ENCODE results near the gene RASGEF1B.

RASGEF1B gene

GRCh38 chr4:81471588-81472280 lies at the start of gene RASGEF1B:
TSS of gene RASGEF1B (minus strand) at chr4:81471907. CDS start at chr4:81459508, 12,399 bp downstream.
- Histone ChIP-seq H3K27ac (ENCODE audit: poor library complexity, severe bottlenecking) (no peak within 1 kb of the TSS), H3K36me3 (ENCODE audit: low read depth) (no peaks in the 10 kb centered on the region), H3K9me3 (ENCODE audit: severe bottlenecking) (no peaks in the 10 kb centered on the region), H3K27me3 (ENCODE audit: insufficient read depth, poor library complexity, severe bottlenecking) (peaks cover 31% of the 10 kb centered on the region), H3K4me1 (ENCODE audit: insufficient read depth, poor library complexity, severe bottlenecking) (no peaks in the 10 kb centered on the region), H3K4me3 (ENCODE audit: severe bottlenecking) (peak within 1 kb of the TSS; percentile 38)
- peak; percentile 64 for DNase-seq (ENCODE audit: low spot score)
- ATAC-seq (ENCODE audit: low read depth) = peak; percentile 86
- peak; percentile 10 for TF ChIP-seq CTCF (IDR thresholded peaks at IDR 0.05; ENCODE audit: poor library complexity, severe bottlenecking)

- no peaks in the 10 kb centered on the region for H3K27me3 ChIP-seq (ENCODE audit: insufficient read depth, poor library complexity, severe bottlenecking)
- H3K4me1 ChIP-seq (ENCODE audit: insufficient read depth, poor library complexity, severe bottlenecking) = no peaks in the 10 kb centered on the region
- H3K4me3 ChIP-seq (ENCODE audit: severe bottlenecking) = no peak overlapping the region
- H3K36me3 ChIP-seq (ENCODE audit: low read depth) = no peaks in the 10 kb centered on the region
- no peaks in the 10 kb centered on the region for H3K9me3 ChIP-seq (ENCODE audit: severe bottlenecking)
- DNase-seq (ENCODE audit: low spot score) (no peak), ATAC-seq (ENCODE audit: low read depth) (no peak)
- H3K27ac ChIP-seq (ENCODE audit: poor library complexity, severe bottlenecking) = no peak overlapping the region
- TF ChIP-seq CTCF (IDR thresholded peaks at IDR 0.05; ENCODE audit: poor library complexity, severe bottlenecking) = no peak
These were observed 48.1 kb upstream of the RASGEF1B start for GRCh38 chr4:81519856-81520255.

- no peaks in the 10 kb centered on the region for H3K27me3 ChIP-seq (ENCODE audit: insufficient read depth, poor library complexity, severe bottlenecking)
- H3K4me1 ChIP-seq (ENCODE audit: insufficient read depth, poor library complexity, severe bottlenecking) = no peaks in the 10 kb centered on the region
- H3K36me3 ChIP-seq (ENCODE audit: low read depth) = no peaks in the 10 kb centered on the region
- H3K9me3 ChIP-seq (ENCODE audit: severe bottlenecking) = no peaks in the 10 kb centered on the region
- DNase-seq (ENCODE audit: low spot score) (no peak), ATAC-seq (ENCODE audit: low read depth) (no peak)
- no peak overlapping the region for H3K27ac ChIP-seq (ENCODE audit: poor library complexity, severe bottlenecking)
- no peak for TF ChIP-seq CTCF (IDR thresholded peaks at IDR 0.05; ENCODE audit: poor library complexity, severe bottlenecking)
- H3K4me3 ChIP-seq (ENCODE audit: severe bottlenecking) = no peak overlapping the region
These were observed 47.7 kb upstream of the RASGEF1B start for GRCh38 chr4:81519427-81519773.

- no peak for ATAC-seq (ENCODE audit: low read depth)
- DNase-seq (ENCODE audit: low spot score) = no peak
- TF ChIP-seq CTCF (IDR thresholded peaks at IDR 0.05; ENCODE audit: poor library complexity, severe bottlenecking) = no peak
- H3K4me3 ChIP-seq (ENCODE audit: severe bottlenecking) = no peak overlapping the region
- no peaks in the 10 kb centered on the region for H3K9me3 ChIP-seq (ENCODE audit: severe bottlenecking)
- no peak overlapping the region for H3K27ac ChIP-seq (ENCODE audit: poor library complexity, severe bottlenecking)
- H3K4me1 ChIP-seq (ENCODE audit: insufficient read depth, poor library complexity, severe bottlenecking) = no peaks in the 10 kb centered on the region
- H3K36me3 ChIP-seq (ENCODE audit: low read depth) = no peaks in the 10 kb centered on the region
- H3K27me3 ChIP-seq (ENCODE audit: insufficient read depth, poor library complexity, severe bottlenecking) = no peaks in the 10 kb centered on the region
These were observed 47.2 kb upstream of the RASGEF1B start for GRCh38 chr4:81518762-81519426.

- Histone ChIP-seq H3K9me3 (ENCODE audit: severe bottlenecking) (no peaks in the 10 kb centered on the region), H3K4me3 (ENCODE audit: severe bottlenecking) (no peak overlapping the region), H3K4me1 (ENCODE audit: insufficient read depth, poor library complexity, severe bottlenecking) (no peaks in the 10 kb centered on the region), H3K27me3 (ENCODE audit: insufficient read depth, poor library complexity, severe bottlenecking) (no peaks in the 10 kb centered on the region), H3K27ac (ENCODE audit: poor library complexity, severe bottlenecking) (no peak overlapping the region), H3K36me3 (ENCODE audit: low read depth) (no peaks in the 10 kb centered on the region)
- no peak for TF ChIP-seq CTCF (IDR thresholded peaks at IDR 0.05; ENCODE audit: poor library complexity, severe bottlenecking)
- ATAC-seq (ENCODE audit: low read depth) (no peak), DNase-seq (ENCODE audit: low spot score) (no peak)
These were observed 44.5 kb upstream of the RASGEF1B start for GRCh38 chr4:81516241-81516640.

Measured in RWPE2 (cell line).